Iris pigment epithelial cell (primary cell): ENCODE results near the gene KLF13.

Experiments
- DNase-seq: peaks from one replicate; pipeline ENCODE4 v3.0.0-alpha.2; 2011; ENCODE audit warnings: low read depth

Gene KLF13

GRCh38 chr15:31364301-31365031 lies 37.8 kb downstream of the KLF13 start:
- DNase-seq, result no peak

DNA sequence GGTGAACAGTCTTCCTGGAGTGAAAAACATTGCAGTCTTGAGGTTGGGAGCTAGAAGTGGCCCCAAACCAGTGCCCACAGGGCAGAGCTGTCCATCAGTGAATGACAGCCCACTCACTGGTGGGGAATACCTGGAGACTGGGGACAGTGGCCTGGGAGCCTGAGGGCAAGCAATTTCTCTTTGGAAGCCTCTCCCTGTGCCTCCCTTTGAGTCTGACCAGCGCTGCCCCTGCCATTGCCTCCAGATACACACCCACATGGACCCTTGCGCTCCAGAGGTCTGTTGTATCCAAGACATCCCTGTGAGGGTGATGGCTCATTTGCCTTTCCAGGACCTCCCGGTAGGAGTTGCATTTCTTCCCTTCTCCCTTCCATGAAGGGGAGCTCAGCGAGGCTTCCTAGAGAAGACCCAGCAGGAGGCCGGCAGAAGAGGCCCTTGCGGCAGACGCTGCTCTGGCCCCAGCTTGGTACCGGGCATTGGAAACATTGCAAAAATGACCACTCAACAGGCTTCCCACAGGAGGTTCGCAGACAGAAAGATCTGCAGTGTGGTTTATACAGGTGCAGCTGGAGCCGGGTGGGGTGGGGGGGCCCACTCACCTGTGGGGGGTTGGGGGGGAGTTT lies 38.5 kb downstream of the KLF13 start:
- no peak for DNase-seq

DNA sequence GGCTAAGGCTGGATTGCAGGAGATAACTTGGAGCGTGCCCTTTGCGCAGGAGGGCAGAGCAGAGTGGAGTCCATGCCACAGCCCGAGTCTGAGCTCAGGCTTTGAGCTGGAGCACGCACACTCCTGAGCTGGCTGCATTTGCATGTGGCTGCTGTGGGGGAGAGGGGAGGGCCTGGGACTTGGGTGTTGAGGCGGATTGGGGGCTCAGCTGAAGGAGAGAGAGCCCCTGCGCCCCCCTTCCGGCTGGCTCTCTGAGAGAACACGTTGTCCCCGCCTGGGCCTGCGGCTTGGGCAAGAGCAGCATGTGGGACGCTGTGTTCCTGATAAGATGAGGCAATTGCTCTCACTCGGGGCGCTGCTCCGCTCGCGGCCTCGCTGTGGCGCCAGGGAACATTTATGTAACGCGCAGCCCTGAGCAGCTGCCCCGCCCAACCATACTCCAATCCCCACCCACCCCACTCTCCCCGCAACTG lies 39.1 kb downstream of the KLF13 start:
- peak; percentile 92 for DNase-seq

DNA sequence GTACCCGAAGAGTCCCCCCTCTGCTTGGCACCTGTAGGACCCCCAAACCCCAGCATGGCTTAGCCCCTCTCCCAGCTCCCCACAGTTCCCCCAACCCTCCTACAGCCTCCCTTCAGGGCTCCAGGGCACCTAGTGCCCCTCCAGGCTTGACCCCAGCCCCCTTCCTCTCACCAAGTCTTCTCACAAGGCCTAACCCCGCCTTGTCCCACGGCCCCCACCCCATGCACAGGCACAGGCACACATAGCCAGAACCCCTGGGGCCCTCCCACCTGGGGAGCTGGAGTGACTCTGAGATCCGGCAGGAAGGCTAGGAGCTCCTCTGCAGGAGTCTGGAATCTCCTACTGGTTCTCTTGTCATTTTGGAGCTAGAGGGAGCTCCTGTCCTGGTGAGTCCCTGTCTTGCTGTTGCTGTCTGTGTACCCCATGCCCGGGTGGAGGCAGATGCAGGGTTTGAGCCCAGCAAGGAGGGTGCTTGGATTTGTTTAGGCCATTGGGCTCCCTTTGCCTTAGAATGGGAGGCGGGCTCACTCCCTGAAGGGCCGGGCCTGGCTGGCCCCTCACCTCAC lies 39.6 kb downstream of the KLF13 start:
- no peak for DNase-seq

DNA sequence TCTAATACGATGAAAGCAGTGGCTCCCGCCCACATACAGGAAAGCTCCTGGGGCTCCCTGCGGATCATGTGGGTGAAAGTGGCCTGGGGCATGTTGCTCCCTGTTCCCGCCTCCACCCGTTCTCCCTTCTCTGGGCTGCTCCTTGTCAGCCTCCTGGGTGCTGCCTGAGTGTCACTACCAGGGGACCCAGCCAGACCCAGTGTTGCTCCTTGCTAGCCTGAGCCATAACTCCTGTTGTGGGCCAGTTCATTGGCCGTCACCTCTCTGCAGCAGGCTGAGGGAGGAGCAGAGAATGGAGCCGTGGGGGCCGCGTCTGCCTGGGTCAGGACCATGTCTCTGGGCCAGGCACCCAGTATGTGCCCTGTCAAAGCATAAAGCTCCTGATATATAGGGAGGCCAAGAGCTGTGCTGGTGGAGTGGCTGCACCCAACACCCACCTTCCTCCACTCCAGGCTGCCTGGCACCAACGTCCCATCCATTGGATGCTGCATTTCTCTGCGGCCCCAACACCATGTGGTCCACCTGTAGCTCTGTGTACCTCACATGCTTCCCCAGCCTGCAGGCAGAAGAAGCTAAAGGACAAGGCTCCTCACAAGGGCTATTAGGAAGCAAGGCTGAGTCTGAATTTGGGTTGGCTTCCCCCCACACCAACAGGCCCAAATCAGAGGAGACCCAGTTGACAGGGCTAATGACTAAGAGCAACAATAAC lies 40.5 kb downstream of the KLF13 start:
- no peak for DNase-seq

DNA sequence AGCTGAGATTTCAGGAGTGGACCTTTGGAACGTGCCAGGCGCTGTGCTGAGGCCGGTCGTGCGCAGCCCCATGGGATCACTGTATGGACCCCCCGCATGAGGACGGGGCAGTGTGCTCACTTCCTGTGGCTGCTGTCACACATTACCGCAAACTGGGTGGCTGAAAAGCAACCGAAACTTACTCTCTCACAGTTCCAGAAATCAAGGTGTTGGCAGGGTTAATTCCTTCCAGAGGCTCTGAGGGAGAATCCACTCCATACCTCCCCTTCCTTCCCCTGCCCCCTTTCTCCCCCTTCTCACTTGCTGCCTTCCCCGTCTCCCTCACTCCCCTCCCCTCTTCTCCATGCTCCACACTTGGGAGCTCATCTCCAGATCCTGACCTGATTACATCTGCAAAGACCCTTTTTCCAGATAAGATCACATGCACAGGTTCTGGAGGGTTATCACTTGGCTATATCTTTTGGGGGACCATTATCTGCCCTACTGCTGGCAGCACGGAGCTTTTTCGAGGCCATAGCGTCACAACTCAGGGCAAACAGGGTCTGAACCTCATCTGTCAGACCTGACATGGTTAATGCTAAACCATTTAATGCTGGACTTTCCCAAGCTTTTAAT lies 41.2 kb downstream of the KLF13 start:
- DNase-seq, result no peak

GRCh38 chr15:31369727-31370126 lies 43.1 kb downstream of the KLF13 start:
- no peak for DNase-seq

GRCh38 chr15:31371520-31372240 lies 45.0 kb downstream of the KLF13 start:
- no peak for DNase-seq

- DNase-seq, result peak; percentile 80
Observed at GRCh38 chr15:31372635-31373091, 46.0 kb downstream of the KLF13 start.

DNA sequence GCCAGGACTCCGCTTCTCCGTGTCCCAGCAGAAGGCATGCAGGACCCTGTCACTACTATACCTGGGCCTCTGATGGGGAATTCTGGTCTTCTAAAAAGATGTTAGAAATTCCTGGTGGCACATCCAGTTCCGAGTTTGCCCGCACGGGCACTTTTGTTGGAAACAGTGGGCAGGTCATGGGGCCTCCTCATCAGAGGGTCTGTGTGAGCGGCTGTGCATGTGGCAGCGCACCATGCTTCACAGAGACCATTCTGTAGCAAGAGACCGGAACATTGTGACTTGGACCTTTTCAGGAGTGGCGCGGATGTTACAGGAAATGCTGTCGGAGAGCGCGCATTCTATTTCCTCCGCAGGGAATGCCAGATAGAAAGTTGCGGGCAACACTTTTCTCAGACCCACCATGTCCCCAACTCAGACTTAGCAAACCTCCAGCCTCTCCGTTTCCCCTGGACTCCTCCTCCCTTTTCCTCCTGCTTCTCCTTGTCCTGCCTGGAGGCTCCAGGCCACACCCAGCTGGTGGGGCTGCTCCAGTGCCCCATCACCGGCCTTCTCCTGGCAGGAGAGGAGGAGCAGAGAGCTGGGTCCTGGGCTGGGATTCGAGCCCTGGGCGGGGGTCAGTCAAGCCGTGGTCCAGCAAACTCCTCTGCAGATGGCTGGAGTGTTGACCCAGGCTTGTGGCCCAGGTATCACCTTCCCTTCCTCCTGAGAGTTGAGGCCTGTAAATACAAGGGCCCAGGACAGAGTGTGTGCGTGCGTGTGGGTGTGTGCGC lies 46.6 kb downstream of the KLF13 start:
- DNase-seq, result no peak

GRCh38 chr15:31373970-31374369 lies 47.3 kb downstream of the KLF13 start:
- DNase-seq, result no peak

DNA sequence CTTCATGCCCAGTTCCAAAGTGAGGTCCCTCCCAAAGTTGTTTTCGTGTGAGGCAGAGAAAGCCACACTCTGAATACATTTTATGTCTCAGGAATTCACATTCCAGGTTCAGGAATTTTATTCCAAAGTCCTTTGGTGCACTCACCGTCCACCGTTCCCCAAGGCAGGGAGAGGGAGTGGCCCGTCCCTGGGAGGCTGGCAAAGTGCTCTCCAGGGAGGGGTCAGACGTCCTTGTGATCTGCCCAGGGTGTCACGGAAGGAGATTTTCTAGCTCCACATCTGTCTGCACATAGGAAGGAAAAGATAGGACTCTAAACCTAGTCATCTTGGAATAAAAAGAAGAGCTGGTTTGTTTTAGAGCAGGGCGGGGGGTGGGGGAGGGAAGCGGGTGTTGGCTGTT lies 47.9 kb downstream of the KLF13 start:
- DNase-seq, result no peak

GRCh38 chr15:31374986-31375385 lies 48.4 kb downstream of the KLF13 start:
- DNase-seq, result no peak

DNA sequence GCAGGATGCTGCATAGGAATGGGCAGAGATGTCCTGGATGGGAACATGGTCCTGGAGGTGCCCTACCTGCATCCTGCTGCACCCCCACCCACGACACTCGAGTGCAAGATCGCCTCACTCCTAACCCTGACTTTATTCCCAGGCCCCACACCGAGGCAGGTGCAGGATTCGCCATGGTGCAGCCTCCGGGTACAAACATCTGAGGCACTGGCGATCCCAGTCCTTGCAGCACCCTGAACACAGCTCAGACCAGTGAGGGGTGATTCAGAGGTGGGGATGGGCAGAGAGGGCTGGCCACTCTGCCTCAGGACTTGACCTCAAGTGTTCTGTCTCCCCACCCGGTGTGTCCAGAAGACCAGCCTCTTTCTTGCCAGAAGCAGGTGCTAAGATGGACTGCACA lies 49.1 kb downstream of the KLF13 start:
- no peak for DNase-seq

DNA sequence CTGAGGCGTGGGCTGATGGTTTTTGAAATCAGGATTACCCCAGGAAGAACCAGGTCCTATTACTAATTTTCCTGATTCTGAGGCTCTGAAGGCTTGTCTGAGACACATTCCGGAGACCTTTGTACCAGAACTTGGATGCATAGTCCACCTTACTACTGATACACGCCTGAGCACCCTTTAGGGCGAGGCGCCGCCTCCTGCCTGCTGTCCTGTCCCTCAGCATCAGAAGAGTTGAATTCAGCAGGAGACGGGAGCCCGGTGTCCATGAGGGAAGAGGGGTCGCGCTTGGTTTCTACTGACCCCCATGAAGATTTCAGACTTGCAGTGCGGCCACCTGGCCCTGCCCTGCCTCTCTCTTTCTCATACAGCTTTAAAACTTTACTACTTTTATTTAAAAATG lies 49.9 kb downstream of the KLF13 start:
- no peak for DNase-seq

DNA sequence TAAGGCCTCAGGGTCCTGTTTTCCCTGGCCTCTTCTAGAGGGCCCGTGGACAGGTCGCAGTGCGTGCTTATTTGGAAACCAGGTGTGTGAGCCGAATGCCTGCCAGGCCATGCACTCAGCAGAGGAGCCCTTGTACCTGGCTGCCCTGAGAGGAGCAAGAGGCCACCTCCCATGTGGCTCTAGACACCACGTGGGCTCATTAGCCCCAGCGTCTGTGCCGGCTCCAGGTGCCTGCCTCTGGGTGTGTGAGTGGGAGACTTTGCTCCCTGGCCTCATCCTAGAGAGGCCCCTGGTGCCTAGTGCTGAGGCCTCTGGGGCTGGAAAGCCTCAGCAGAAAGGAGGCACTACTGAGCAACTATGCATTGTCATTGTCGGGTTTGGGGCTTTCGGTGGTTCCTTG lies 50.4 kb downstream of the KLF13 start:
- DNase-seq, result no peak

- no peak for DNase-seq
Observed at GRCh38 chr15:31378363-31378903, 51.8 kb downstream of the KLF13 start.

GRCh38 chr15:31379042-31379441 lies 52.4 kb downstream of the KLF13 start:
- DNase-seq, result no peak

DNA sequence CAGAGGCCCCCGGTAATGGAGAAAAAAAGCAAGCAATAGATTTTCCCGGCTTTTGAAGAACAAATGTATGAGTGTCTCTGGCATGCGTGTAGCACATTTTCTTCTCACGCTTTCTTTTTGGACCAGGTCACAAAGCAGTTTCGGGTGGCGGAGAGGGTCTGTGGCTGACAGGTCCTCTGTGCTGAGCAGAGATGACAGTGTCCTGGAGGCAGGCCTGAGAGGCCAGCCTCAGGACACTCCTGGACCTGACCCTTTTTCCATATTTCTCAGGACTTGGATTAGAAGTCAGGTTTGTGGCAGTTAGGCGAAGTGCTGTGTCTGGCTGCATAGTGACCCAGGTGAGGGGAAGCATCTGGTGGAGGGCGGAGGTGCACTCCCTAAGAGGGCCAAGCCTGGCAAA lies 52.9 kb downstream of the KLF13 start:
- no peak for DNase-seq
